Measurements from ENCODE around the gene SPINT2. TPM values are rescaled to one million over a fixed set of nuclear protein-coding genes. Genes with fewer than 3 reads are reported as not detected.
"Not testable (repeated sequence)": the region's sequence is repeated elsewhere in the genome, so short reads cannot be mapped to it uniquely, and the experiment has no call there.

The SPINT2 gene
- total RNA-seq, 1 donor from 2014 or later, result 0.11 TPM

DNA sequence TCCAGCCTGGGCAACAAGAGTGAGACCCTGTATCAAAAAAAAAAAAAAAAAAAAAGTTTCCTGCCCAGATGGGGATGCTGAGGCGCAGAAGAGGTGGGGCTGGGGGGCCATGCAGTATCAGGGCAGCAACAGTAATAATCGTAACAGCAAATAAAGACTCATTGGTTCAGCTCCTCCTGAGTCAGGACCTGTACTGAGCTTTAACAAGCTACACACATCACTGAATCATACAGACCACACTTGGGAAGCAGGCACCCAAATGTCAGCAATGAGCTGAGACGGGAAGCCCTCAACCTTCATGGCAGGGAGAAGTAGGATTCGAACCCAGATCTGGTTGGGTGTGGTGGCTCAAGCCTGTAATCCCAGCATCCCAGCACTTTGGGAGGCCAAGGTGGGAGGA lies 29.8 kb upstream of the SPINT2 start:
- DNase-seq (ENCODE audit: low read depth), result no peak

DNA sequence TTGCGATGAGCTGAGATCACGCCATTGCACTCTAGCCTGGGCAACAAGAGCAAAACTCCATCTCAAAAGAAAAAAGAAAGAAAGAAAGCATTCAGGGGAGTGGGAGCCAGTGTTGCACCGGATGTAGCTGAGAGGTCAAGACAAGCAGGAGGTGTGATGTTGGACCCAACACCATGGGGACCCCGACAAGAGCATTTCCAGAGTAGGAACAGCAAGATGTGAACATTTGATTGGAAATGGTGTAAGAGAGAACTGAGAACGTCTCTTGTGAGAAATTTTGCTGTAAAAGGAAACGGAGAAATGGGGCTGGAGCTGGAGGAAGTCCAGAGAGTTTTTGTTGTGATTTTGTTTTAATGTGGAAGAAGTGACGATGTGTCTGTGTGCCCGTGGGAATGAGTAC lies 24.6 kb upstream of the SPINT2 start:
- no peak for DNase-seq (ENCODE audit: low read depth)

DNA sequence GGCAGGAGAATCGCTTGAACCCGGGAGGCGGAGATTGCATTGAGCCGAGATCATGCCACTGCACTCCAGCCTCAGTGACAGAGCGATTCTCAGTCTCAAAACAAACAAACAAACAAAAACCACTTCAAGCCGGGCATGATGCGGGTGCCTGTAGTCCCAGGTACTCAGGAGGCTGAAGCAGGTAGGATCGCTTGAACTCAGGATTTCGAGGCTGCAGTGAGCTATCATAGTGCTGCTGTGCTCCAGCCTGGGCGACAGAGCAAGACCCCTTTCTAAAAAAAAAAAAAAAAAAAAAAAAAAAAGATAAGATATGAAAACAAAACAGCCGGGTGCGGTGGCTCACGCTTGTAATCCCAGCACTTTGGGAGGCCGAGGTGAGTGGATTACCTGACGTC lies 21.1 kb upstream of the SPINT2 start:
- DNase-seq (ENCODE audit: low read depth), result no peak

DNA sequence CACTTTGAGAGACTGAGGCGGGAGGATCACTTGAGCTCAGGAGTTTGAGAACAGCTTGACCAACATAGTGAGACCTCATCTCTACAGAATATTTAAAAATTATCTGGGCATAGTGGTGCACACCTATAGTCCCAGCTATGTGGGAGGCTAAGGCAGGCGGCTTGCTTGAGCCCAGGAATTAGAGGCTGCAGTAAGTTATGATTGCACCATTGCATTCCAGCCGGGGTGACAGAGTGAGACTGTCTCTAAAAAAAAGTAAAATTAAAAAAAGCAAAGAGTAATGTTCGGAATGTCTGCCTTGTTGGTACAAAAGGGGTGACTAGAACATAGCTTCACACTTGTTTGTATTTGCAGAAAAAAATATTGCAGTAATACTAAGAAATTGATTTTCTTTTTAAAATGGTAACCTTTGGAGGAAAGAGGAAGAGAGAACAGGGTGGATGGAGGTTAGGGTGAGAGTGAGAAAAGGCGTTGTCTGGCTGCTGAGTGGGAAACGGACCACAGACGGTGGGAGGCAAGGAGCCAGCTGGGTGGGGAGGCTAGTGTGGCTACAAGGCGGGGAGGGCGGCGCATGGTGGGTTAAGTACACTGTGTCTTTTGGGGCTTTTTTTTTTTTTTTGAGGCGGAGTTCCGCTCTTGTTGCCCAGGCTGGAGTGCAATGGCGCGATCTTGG lies 18.4 kb upstream of the SPINT2 start:
- DNase-seq (ENCODE audit: low read depth), result no peak

DNA sequence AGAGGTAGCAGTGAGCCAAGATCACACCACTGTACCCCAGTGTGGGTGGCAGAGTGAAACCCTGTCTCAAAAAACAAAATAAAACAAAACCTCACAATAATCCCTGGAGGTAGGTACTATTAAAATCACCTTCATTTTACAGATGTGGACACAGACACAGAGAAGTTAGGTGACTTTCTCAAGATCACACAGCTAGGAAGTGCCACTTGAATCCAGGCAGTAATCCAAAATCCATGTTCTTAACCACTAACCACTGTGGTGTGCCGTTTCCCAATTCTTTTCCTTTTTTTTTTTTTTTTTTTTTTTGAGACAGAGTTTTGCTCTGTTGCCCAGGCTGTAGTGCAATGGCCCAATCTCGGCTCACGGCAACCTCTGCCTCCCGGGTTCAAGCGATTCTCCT lies 17.2 kb upstream of the SPINT2 start:
- no peak for DNase-seq (ENCODE audit: low read depth)

DNA sequence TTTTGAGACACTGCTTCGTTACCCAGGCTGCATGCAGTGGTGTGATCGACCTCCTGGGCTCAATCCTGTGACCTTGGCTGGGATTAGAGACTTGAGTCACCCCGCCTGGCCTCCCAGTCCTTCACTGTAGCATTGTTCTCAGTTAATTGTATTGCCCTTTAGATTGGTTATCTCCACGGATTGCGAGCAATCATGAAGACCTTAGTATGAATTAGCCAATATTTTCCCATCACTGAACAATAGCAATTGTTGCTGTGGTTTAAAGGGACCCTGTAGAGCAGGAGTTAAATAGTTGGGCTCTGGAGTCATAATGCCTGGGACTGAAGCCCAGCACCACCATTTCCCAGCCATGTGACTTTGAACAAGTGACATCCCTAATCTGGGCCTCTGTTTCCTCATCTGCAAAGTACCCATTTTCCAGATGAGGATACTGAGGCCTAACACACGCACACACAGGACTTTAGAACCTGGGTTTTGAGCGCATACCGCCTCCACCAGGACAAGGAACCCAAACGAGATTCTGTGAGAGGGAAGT lies 16.6 kb upstream of the SPINT2 start:
- no peak for DNase-seq (ENCODE audit: low read depth)

DNA sequence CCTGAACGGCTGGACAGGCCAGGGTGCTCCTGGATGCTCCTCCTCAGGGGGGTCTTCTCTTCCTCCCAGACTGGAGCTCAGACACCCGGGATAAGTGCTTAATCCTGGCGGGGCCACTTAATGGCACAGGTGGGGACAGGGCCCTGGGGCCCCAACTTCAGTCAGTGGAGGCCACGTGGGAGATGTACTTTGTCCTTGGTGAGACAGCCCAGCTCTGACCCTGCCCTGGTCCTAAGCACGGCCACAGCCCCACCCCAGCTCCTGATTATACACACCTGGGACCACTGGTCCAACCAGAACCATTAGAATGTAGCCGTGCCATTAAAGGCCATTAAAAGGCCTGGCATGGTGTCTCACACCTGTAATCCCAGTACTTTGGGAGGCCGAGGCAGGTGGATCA lies 16.0 kb upstream of the SPINT2 start:
- DNase-seq (ENCODE audit: low read depth), result no peak

DNA sequence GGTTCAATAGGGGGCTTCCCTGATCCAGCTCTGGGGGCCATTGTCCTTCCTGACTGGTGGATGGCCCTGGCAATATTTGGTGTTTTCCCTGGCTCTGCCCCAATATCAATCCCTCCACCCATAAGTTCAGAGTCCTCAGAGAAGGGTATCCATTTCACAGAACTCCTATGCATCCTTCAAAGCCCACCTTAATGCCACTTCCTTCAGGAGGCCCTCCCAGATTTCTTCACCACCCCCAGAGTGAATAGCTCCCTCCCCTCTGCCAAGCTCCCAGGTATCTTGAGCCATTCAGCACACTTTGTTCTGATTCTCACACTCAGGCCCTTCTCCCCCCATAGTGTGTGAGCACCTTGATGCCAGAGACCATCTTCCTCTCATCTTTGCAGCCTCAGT lies 13.9 kb upstream of the SPINT2 start:
- DNase-seq (ENCODE audit: low read depth), result no peak

DNA sequence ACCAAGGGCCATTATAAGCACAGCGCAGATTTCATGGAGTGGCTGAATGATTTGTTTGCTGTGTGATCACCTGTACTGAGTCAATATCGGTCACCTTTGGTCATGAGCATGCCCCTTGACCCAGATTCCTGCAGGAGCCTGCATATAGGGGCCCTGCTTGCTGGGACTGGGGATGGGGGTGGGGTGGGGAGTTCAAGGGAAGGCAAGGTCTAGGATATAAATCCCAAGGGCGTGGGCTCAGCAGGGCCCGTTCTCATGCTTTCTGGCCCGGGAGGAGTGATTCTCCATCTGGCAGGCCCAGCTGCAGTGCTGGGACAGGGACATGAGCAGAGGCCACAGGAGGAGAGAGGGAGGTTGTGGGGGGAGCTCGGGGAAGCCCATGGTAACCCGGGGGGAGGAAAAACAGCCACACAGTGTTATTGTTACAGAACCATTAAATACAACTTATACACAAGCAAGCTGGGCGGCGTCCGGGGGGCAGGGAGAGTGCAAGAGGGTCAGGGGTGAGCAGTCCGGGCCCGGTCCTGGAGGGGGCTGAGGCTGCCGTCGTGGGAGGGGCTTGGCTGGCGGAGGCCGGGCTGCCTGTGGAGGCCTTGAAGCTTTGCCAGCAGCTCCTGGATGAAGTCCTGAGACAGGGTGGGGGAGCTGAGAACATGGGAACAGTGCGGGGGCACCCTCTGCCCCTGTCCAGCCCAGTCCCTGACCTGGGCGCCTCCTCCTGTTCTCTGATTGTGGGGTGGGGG lies 13.4 kb upstream of the SPINT2 start:
- DNase-seq (ENCODE audit: low read depth), result no peak

DNA sequence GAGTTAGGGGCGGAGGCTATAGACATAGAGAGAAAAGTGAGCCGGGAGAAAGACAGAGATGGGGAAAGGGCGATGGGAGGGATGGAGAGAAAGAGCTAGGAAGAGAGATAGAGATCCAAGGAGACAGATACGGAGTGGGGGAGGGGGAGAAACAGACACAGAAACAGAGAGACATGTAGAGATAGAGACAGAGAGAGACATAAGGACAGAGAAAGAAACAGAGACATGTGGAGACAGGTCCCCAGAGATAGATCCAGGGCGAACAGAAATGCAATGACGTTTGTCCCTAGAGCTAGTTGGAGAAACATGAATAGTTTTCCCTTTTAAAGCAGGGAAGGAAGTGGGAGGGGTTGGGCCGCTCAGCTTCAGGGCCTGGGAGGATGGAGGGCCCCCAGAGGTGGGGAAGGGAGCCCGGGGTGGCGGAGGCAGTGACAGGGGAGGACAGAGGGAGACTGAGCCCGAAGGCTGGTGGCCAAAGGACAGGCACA lies 12.8 kb upstream of the SPINT2 start:
- no peak for DNase-seq (ENCODE audit: low read depth)

DNA sequence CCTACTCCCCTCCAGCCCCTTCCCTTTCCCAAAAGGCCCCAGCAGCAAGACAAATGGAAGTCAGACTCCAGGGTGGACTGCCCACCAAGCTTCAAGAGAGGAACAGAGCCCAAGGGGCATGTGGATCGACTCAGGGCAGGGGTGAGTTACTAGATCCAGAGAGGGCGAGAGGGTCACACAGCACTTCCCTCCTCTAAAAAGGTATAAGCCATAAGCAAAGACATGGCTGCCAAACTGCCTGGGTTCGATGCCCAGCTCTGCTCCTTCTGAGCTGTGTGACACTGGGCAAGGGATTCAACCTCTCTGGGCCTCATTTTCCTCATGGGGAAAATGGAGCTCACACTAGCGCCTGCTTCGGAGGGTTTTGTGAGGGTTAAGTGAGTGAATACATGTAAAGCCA lies 12.0 kb upstream of the SPINT2 start:
- no peak for DNase-seq (ENCODE audit: low read depth)

DNA sequence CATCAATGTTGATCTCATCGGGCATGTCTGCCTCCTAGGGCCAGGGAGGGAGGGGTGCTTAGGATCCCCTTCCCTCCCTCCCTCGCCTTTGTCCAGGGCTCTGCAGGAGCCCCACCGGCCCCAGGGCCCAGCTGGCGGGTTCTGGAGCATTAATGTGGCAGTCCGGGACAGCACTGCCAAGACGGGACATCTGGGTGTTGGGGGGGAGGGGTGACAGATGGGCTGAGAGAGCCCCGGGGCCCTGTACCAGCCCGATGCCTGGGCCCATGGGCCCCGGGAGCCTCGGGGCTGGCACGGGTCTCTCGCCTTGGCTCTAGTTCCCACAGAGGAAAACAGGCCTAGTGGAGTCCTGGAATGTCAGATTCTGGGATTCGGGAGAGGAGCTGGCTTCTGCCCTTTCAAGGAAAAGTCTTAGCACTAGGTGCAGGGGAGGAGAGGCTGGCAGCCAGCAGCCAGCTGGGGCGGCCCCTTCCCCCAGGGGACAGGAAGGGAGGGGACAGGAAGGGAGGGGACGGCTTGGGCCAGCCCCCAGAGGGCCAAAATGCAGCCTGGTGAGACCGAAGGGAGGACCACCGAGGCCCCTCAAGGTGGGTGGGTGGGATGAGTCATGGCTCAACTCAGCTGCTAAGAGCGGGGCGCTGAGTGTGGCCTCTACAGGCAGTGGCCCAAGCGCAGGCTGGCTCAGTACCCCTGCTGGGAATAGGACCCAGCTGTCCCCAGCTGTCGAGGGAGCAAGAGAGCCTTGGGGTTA lies 11.3 kb upstream of the SPINT2 start:
- DNase-seq (ENCODE audit: low read depth), result no peak

DNA sequence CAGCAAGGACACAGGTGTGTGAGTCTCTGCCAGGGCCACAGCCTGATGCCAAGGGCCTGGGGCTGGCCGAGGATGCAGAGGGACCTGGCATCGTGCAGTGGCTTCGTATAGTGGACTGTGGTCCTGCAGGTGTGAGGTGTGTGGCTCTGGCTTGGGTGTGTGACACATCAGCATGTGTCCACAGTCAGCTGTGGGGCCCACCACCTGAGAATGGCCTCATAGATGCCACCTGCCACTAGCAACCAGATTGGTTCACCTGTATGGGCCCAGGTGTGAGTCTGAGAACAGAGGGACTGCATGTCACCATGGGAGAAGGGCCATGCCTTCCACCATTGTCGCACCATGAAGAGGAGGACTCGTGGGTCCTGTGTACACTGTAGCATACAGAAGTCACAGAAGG lies 10.6 kb upstream of the SPINT2 start:
- DNase-seq (ENCODE audit: low read depth), result no peak

DNA sequence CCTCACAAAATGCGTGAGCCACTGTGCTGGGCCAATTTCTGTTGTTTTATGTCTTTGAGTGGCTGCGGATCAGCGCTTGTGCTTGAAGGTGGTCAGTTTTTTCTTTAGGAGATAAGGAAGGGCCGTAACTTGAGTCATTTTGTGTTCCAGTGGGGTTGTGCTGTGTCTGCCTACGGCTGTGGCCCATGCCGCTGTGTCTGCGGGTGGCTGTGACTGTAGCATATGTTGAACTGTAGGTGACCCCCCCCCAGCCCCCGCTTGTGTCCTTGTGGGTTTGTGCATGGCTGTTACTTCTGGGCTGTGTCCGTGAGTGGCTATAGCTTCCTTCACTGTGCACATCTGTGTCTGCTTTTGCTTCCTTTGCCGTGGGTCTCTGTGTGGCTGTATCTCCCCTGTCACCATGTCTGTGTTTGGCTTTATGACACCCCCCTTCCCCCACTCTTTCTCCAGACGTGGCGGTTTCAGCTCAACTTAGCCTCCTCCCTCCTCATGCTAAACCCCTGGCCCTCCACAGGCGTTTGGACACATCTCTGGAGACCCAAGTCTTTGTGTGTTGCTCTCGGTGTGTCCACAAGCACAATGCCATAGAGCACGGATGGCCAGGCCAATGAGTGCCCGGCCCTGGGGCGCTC lies 8.9 kb upstream of the SPINT2 start:
- no peak for DNase-seq (ENCODE audit: low read depth)

DNA sequence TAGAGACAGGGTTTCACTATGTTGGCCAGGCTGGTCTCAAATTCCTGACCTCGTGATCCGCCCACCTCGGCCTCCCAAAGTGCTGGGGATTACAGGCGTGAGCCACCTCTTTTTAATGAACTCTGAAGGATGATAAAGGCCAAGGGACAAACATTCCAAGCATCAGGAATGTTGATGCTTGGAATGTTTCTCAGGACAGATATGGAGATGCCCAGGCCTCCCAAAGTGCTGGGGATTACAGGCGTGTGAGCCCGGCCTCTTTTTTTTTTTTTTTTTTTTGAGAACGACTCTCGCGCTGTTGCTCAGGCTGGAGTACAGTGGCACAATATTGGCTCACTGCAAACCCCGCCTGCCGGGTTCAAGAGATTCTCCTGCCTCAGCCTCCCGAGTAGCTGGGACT lies 2.4 kb upstream of the SPINT2 start:
- not testable (repeated sequence) for DNase-seq (ENCODE audit: low read depth)

DNA sequence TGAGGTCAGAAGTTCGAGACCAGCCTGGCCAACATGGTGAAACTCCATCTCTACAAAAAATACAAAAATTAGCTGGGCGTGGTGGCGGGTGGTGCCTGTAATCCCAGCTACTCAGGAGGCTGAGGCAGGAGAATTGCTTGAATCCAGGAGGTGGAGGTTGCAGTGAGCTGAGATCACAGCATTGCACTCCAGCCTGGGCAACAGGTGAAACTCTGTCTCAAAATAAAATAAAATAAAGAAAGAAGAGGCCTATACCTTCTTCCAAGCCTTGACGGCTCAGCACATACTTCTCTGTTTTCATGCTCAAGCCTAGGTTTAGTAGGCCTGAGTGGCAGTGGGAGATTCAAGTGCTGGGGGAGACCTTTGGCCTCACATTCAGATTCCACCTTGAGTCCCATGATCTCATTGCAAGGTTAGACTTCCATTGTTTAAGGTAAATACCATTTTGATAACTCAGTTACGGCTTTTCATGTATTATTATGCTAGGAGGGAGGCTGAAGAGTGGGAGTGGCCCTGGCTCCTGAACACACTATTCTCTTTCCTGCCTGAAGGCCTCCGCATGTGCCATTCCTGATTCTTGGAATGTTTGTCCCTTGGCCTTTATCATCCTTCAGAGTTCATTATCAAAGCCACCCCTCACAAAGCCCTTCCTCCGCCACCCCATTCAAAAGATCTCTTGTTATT lies 1.6 kb upstream of the SPINT2 start:
- no peak for DNase-seq (ENCODE audit: low read depth)

DNA sequence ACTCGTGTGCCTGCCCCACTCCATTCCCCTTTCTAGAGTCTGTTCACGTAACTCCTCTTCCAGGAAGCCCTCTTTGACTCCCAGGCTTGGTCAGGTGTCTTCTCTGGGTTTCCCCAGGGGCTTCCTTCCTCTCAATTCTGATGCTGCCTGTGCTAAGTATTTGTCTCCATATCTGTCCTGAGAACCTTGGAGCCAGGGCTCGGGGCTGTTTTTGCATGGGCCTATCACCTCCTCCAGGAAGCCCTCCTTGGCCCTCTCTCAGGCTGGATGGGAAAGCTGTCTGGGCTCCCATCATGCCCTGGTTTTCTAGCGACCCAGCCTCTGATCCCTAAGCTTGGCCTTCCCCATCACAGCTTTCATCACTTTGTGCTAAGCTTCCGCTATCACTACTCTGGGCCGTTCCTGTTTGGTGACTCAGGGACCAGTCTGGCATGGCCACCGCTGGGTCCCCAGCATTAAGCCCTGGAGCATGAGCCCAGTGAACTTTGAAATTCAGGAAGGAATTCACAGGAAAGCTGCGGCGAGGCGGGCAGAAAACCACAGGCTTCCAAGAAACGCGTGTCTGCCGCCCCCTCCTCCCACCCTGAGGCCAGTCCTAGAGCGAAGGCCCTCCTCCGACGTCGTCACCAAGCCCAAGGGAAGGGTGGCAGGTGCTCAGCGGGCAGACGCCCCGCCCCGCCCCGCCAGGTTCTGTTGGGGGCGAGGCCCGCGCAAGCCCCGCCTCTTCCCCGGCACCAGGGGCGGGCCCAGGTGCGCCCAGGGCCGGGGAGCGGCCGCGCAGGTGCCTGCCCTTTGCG lies 486 bp upstream of the SPINT2 start:
- DNase-seq (ENCODE audit: low read depth), result peak; percentile 57

DNA sequence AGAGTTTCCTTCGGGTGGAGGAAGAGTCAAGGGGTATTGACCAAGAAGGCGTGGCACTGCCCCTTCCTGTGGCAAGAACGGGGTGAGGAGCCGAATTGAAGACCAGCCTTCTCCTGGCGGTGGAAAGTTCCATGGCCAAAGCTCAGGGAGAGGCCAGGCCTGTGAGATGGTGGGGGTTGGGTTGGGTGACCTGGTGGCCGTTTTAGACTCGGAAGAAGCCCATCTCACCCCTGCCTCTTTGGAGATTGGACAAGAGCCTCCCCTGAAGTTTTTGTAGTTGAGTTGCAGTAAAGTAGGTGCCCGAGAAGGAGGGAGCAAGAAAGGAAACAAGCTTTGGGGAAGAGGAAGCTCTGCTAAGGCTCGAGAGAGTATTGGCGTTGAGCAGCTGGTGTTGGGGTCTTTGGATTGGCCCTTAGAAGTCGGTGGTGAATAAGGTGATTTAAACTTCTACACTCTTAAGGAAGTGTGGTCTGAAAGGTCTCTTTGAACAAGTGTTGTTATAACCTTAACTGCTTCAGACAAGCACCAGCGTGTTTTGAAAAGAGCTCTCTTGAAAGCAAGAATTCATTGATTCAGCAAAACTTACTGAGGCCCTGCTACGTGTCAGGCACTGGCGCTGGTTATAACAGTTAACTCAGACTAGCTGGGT lies 964 bp downstream of the SPINT2 start:
- no peak for DNase-seq (ENCODE audit: low read depth)

DNA sequence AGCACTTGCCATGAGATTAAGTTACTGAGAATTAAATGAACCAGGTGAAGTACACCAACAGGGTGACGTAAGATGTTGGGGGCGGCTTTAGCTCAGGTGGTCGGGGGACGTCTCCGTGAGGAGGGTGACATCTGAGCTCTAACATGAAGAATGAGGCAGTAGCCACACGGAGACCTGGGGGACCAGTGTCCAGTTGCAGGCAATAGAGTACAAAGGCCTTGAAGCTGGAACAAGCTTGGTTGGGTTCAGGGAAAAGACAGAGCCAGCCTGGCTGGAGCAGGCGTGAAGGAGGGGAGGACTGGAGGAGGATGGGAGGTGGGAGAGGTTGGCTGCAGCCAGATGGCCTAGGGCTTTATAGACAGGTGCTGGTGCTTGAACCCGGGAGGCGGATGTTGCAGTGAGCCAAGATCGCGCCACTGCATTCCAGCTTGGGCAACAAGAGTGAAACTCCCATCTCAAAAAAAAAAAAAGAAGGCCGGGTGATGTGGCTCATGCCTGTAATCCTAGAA lies 1.6 kb downstream of the SPINT2 start:
- no peak for DNase-seq (ENCODE audit: low read depth)
